HEK293 (cell line): ENCODE measurements around the gene MSANTD4.

Source experiments
- BCL11B ChIP-seq: fragments of 450-650 bp; formaldehyde crosslinking; IDR thresholded peaks from 2 replicates; pipeline ENCODE4 v1.5.1; 2016; ENCODE audit warnings: low read depth, missing biosample characterization, missing genetic modification characterization
- EGR2 ChIP-seq: fragments of 450-650 bp; formaldehyde crosslinking; IDR thresholded peaks from 2 replicates; pipeline ENCODE4 v1.5.1; 2016; ENCODE audit warnings: low read depth, missing biosample characterization, missing genetic modification characterization
- GLIS2 ChIP-seq: fragments of 450-650 bp; formaldehyde crosslinking; IDR thresholded peaks from 2 replicates; pipeline ENCODE4 v1.5.1; 2016; ENCODE audit warnings: missing biosample characterization, missing genetic modification characterization
- SCRT1 ChIP-seq: fragments of 450-650 bp; formaldehyde crosslinking; IDR thresholded peaks from 2 replicates; pipeline ENCODE4 v1.5.1; 2016; ENCODE audit warnings: missing biosample characterization, missing genetic modification characterization, borderline replicate concordance
- SCRT2 ChIP-seq: fragments of 450-650 bp; formaldehyde crosslinking; IDR thresholded peaks from 2 replicates; pipeline ENCODE4 v1.5.1; 2016; ENCODE audit warnings: missing biosample characterization, missing genetic modification characterization
- SETDB1 ChIP-seq: IDR thresholded peaks from one replicate; pipeline ENCODE4 v1.6.1; 2017; ENCODE audit warnings: mild to moderate bottlenecking, low read length, moderate library complexity, mixed read lengths; ENCODE audit not compliant: insufficient read length
- SP3 ChIP-seq: fragments of 450-650 bp; formaldehyde crosslinking; IDR thresholded peaks from 2 replicates; pipeline ENCODE4 v1.5.1; 2016; ENCODE audit warnings: missing biosample characterization, missing genetic modification characterization
- ZBTB17 ChIP-seq: fragments of 450-650 bp; formaldehyde crosslinking; IDR thresholded peaks from 2 replicates; pipeline ENCODE4 v1.5.1; 2016; ENCODE audit warnings: missing biosample characterization, missing genetic modification characterization
- ZFHX2 ChIP-seq: fragments of 450-650 bp; formaldehyde crosslinking; conservative IDR thresholded peaks from 2 replicates; pipeline ENCODE4 v1.5.1; 2016; ENCODE audit warnings: missing biosample characterization, missing genetic modification characterization
- ZIC2 ChIP-seq: fragments of 450-650 bp; formaldehyde crosslinking; IDR thresholded peaks from 2 replicates; pipeline ENCODE4 v1.5.1; 2016; ENCODE audit warnings: missing biosample characterization, missing genetic modification characterization
- ZNF561 ChIP-seq: fragments of 450-650 bp; IDR thresholded peaks from 2 replicates; pipeline ENCODE4 v1.5.1; 2018; ENCODE audit warnings: missing biosample characterization, missing genetic modification characterization, borderline replicate concordance
- ZNF610 ChIP-seq: fragments of 450-650 bp; formaldehyde crosslinking; IDR thresholded peaks from 2 replicates; pipeline ENCODE4 v1.5.1; 2016; ENCODE audit warnings: missing biosample characterization, missing genetic modification characterization, borderline replicate concordance
- ZNF660 ChIP-seq: fragments of 450-650 bp; IDR thresholded peaks from 2 replicates; pipeline ENCODE4 v1.5.1; 2018; ENCODE audit warnings: missing biosample characterization, mild to moderate bottlenecking, missing genetic modification characterization
- ZNF707 ChIP-seq: fragments of 450-650 bp; formaldehyde crosslinking; IDR thresholded peaks from 2 replicates; pipeline ENCODE4 v1.5.1; 2016; ENCODE audit warnings: missing biosample characterization, missing genetic modification characterization
- ZNF792 ChIP-seq: fragments of 450-650 bp; formaldehyde crosslinking; IDR thresholded peaks from 2 replicates; pipeline ENCODE4 v1.5.1; 2016; ENCODE audit warnings: missing biosample characterization, missing genetic modification characterization
- ZXDB ChIP-seq: fragments of 450-650 bp; formaldehyde crosslinking; IDR thresholded peaks from 2 replicates; pipeline ENCODE4 v1.5.1; 2016; ENCODE audit warnings: missing biosample characterization, missing genetic modification characterization
- TF ChIP-seq, protein P1 (sequence below): fragments of 450-650 bp; formaldehyde crosslinking; IDR thresholded peaks from 2 replicates; pipeline ENCODE4 v1.5.1; 2016; ENCODE audit warnings: missing biosample characterization, missing genetic modification characterization, borderline replicate concordance
- TF ChIP-seq, protein P2 (sequence below): fragments of 450-650 bp; formaldehyde crosslinking; IDR thresholded peaks from 2 replicates; pipeline ENCODE4 v1.5.1; 2017; ENCODE audit warnings: missing biosample characterization, missing genetic modification characterization
- TF ChIP-seq, protein P3 (sequence below): sonication (generic); formaldehyde crosslinking; IDR thresholded peaks from 2 replicates; pipeline ENCODE4 v1.8.1; 2022; ENCODE audit warnings: mild to moderate bottlenecking, moderate library complexity, missing genetic modification reagents
- TF ChIP-seq, protein P4 (sequence below): fragments of 450-650 bp; formaldehyde crosslinking; IDR thresholded peaks from 2 replicates; pipeline ENCODE4 v1.5.1; 2016; ENCODE audit warnings: missing biosample characterization, missing genetic modification characterization
- TF ChIP-seq, protein P5 (sequence below): fragments of 450-650 bp; formaldehyde crosslinking; conservative IDR thresholded peaks from 2 replicates; pipeline ENCODE4 v1.5.1; 2016; ENCODE audit warnings: low read depth, missing biosample characterization, missing genetic modification characterization

The MSANTD4 gene

DNA sequence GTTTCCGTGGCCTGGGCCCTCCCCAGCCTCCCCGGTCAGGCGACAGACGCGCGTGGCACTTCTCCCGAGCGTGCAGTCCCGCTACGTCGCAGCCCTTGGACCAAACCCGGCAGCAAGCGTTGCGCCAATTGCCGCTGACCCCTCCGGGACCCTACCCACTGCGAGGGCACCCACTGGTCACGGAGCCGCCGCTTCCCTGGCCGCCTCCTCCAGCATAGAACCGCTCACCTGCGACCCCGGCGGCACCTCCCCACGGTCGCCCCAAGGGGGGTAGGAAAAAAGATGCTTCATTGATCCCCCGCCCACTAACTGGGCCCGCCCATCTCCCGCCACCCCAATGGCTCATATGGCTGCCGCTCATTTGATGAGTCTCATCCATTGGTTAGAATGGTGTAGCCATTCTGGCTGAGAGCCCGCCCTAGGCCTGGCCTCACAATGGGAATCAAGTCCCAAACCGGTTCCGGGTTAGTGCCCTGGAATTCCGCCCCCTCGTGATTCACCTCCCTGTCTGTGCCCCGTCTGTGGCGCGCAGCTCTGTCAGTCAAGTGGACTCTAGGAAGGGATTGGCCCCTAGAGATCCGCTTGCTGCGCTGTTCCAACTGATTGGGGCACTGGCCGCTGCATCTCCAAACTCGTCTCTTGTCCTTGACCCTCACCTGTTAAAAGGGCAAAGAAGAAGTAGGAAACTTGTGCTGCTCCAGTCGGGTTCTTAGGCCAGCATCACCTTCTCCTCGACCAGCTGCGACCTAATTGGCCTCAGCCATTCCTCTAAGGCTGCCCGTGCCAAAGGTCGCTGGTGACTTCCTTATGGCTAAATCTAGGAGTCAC, at the start of gene MSANTD4 (continued):
- TF ChIP-seq SCRT1 (tag by site-specific recombination) (0 out of 2 replicates have a peak, but pooled peaks have one; percentile 9), ZNF610 (no peak), SETDB1 (peak; percentile 46), ZNF707 (tag by site-specific recombination) (no peak), SCRT2 (tag by site-specific recombination) (peak; percentile 83; the same call in 1 of the 2 replicates), ZNF660 (tag by site-specific recombination) (0 out of 2 replicates have a peak, but pooled peaks have one; percentile 23), GLIS2 (tag by site-specific recombination) (peak; percentile 95), ZFHX2 (peak; percentile 61; the same call in 1 of the 2 replicates), ZNF561 (tag by site-specific recombination) (peak; percentile 17; the same call in 1 of the 2 replicates), ZIC2 (tag by site-specific recombination) (peak; percentile 56), SP3 (tag by site-specific recombination) (peak; percentile 94), ZNF792 (tag by site-specific recombination) (no peak), ZBTB17 (tag by site-specific recombination) (0 out of 2 replicates have a peak, but pooled peaks have one; percentile 11), ZXDB (tag by site-specific recombination) (peak; percentile 22), BCL11B (peak; percentile 37; the same call in 1 of the 2 replicates), EGR2 (tag by site-specific recombination) (peak; percentile 56)
- TF ChIP-seq, protein P1, sequence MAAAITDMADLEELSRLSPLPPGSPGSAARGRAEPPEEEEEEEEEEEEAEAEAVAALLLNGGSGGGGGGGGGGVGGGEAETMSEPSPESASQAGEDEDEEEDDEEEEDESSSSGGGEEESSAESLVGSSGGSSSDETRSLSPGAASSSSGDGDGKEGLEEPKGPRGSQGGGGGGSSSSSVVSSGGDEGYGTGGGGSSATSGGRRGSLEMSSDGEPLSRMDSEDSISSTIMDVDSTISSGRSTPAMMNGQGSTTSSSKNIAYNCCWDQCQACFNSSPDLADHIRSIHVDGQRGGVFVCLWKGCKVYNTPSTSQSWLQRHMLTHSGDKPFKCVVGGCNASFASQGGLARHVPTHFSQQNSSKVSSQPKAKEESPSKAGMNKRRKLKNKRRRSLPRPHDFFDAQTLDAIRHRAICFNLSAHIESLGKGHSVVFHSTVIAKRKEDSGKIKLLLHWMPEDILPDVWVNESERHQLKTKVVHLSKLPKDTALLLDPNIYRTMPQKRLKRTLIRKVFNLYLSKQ (tag by site-specific recombination), result no peak
- TF ChIP-seq, protein P2, sequence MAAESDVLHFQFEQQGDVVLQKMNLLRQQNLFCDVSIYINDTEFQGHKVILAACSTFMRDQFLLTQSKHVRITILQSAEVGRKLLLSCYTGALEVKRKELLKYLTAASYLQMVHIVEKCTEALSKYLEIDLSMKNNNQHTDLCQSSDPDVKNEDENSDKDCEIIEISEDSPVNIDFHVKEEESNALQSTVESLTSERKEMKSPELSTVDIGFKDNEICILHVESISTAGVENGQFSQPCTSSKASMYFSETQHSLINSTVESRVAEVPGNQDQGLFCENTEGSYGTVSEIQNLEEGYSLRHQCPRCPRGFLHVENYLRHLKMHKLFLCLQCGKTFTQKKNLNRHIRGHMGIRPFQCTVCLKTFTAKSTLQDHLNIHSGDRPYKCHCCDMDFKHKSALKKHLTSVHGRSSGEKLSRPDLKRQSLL (tag by site-specific recombination), result no peak
- TF ChIP-seq, protein P3, sequence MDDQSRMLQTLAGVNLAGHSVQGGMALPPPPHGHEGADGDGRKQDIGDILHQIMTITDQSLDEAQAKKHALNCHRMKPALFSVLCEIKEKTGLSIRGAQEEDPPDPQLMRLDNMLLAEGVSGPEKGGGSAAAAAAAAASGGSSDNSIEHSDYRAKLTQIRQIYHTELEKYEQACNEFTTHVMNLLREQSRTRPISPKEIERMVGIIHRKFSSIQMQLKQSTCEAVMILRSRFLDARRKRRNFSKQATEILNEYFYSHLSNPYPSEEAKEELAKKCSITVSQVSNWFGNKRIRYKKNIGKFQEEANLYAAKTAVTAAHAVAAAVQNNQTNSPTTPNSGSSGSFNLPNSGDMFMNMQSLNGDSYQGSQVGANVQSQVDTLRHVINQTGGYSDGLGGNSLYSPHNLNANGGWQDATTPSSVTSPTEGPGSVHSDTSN (CRISPR knock-in tag), result peak; percentile 97
- TF ChIP-seq, protein P4, sequence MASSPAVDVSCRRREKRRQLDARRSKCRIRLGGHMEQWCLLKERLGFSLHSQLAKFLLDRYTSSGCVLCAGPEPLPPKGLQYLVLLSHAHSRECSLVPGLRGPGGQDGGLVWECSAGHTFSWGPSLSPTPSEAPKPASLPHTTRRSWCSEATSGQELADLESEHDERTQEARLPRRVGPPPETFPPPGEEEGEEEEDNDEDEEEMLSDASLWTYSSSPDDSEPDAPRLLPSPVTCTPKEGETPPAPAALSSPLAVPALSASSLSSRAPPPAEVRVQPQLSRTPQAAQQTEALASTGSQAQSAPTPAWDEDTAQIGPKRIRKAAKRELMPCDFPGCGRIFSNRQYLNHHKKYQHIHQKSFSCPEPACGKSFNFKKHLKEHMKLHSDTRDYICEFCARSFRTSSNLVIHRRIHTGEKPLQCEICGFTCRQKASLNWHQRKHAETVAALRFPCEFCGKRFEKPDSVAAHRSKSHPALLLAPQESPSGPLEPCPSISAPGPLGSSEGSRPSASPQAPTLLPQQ (tag by site-specific recombination), result peak; percentile 63; the same call in 1 of the 2 replicates
- TF ChIP-seq, protein P5, sequence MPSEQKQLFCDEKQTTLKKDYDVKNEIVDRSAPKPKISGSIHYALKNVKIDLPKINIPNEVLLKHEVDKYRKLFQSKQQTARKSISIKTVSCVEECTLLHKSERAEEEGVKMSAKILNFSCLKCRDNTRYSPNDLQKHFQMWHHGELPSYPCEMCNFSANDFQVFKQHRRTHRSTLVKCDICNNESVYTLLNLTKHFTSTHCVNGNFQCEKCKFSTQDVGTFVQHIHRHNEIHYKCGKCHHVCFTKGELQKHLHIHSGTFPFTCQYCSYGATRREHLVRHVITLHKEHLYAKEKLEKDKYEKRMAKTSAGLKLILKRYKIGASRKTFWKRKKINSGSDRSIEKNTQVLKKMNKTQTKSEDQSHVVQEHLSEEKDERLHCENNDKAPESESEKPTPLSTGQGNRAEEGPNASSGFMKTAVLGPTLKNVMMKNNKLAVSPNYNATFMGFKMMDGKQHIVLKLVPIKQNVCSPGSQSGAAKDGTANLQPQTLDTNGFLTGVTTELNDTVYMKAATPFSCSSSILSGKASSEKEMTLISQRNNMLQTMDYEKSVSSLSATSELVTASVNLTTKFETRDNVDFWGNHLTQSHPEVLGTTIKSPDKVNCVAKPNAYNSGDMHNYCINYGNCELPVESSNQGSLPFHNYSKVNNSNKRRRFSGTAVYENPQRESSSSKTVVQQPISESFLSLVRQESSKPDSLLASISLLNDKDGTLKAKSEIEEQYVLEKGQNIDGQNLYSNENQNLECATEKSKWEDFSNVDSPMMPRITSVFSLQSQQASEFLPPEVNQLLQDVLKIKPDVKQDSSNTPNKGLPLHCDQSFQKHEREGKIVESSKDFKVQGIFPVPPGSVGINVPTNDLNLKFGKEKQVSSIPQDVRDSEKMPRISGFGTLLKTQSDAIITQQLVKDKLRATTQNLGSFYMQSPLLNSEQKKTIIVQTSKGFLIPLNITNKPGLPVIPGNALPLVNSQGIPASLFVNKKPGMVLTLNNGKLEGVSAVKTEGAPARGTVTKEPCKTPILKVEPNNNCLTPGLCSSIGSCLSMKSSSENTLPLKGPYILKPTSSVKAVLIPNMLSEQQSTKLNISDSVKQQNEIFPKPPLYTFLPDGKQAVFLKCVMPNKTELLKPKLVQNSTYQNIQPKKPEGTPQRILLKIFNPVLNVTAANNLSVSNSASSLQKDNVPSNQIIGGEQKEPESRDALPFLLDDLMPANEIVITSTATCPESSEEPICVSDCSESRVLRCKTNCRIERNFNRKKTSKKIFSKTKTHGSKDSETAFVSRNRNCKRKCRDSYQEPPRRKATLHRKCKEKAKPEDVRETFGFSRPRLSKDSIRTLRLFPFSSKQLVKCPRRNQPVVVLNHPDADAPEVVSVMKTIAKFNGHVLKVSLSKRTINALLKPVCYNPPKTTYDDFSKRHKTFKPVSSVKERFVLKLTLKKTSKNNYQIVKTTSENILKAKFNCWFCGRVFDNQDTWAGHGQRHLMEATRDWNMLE, result peak; percentile 99
